Activated CD8-positive, alpha-beta memory T cell treated with anti-CD3 and anti-CD28 coated beads, Interleukin-2, amount 50 U/mL, for 24 hours (primary cell): ENCODE data around the gene TREM1.
"Not testable (repeated sequence)": the region's sequence is repeated elsewhere in the genome, so short reads cannot be mapped to it uniquely, and the experiment has no call there.

Experiments used
- DNase-seq: peaks from one replicate; pipeline ENCODE4 v3.0.0-alpha.2; 2020; ENCODE audit errors: extremely low read depth

TREM1 gene

DNA sequence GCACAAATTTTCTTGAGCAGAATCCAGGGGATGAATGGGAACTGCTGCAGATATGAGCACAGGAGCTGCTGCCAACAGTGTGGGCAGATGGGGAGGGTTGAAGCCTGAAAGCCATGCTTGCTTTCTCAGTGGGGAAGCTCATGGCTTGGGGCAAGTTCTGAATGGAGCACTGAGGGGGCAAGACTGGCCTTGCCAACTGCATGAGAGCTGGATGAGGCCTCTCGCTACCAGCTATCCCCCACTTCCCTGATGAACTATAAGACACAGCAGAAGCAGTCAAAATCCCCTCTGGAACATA, 28.3 kb downstream of the TREM1 start:
- no peak for DNase-seq

DNA sequence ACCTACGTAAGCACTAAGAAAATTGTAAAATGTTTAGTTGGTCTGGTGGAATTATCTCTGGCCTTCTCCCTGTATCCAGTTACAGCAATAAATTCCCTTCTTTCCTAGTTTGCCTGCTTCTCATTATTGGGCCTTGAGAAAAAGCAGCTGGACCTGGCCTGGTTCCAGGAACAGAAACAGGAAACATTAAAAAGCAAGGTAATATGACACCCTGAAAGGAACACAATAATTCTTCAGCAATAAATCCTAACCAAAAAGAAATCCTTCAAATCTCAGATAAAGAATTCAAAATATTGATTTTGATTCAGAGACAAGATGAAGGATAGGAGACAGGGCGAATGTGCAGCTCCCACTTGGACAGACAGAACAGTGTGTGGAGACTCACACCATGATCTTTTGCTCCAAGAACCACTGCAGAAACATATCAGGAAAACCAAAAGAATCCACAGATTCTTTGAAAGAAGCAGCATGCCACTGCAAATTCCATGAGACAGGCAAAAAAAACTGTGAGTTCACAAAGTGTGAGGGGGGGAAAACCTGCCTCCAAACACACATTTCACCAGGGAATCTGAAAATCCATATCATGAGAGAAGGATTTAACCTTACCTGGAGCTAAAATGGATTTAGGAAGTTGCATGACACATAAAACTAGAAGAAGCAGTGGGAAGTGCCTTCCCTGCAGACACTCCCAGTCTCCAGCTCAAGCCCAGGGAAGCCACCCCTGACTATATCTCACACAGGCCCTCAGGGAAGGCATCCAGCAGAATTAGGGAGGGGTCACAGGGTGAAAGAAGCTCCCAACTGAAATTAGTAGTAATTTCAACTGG, 28.9 kb downstream of the TREM1 start:
- no peak for DNase-seq

DNA sequence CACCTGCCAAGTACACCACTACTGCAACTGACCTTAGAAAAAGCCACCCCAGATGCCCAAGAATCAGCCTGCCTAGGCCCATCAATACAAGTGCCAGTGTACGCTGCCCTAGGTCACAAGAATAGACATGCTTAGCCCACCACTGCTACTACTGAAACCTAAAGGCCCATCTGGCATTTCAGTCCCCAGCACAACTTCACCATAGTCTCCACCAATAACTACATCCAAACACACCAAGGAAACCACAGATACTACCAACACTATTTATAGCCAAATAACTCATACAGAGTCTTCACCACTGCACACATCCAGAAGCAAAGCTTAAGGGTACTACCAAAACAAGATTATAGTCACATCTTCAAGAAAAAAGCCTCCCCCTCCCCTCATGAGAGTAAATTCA, 30.1 kb downstream of the TREM1 start:
- no peak for DNase-seq

DNA sequence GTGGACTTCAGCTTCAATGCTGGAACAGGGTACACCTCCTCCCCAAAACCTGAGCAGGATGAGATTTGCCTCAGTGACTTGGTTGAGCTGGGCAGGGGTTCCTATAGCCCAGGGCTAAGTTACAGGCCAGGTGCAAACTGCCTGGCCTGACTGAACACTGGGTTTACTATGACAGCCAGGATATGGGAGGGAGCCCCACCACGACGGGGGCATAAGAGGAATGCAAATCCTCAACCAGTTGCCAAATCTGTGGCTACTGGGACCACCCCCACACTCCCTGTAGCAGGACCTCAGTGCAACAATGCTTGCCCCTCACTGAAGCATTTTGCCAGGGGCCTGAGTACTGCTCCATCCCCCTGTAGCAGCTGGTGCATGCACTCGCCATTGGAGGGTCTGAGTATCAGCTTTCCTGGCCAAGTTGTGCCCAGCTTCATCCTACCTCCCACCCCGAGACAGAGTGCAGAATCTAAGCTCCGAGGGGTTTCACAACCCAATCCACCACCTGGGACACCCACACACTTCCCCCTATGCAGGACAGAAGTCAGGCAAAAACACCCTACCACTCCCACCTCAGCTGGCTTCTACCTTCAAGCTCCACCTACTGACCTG, 30.7 kb downstream of the TREM1 start:
- DNase-seq = no peak

DNA sequence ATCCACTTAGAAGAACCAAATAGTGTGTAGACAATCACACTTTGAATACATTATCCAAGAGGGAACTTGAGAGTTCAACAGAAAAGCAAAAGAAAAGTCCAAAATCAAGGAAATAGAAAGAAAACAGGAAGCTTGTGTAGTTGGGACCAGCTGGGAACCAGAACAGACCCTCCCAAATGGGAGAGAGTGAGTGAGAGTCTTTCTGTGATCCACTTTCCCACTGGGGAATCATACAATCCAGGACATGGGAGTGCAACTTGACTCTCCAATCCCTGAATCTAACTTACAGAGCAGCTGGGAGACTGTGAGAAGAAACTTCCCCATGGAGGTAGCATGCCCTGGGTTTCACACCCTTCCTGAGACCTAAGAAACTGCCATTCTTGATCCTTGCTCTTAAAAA, 31.4 kb downstream of the TREM1 start:
- DNase-seq = no peak

DNA sequence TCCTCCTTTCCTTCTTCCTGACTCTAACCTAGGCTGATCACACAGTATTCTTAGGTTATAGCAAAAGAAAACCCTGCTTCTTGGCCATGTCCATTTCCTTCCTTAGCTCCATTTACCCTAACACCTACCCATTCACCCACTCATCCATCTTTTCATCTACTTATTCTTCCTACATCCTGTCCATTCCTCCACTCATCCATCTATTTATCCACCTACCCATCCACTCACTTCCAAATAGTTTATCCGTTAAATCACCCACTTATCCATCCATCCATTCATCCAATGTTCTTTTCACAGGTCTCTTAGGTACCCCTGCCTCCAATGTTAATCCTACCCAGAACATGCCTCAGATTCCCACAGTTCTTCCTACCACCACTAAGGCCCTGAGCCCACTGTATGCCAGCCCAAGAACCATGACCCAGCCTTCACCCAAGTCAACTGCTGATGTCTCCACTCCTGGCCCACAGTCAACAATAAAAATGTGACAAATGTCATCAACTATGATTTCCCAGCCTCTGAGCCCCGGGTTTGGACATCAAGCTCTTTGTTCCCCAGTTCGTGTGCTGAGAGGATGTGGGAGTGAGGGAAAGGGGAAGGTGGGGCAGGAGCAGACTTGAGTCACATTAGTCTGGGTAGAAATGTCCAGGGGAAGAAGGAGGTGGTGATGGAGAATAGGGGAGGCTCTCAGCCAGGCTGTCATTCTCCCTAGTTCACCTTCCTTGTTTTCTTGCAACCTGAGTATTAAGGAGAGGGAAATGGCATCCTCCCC, 33.9 kb downstream of the TREM1 start:
- no peak for DNase-seq

DNA sequence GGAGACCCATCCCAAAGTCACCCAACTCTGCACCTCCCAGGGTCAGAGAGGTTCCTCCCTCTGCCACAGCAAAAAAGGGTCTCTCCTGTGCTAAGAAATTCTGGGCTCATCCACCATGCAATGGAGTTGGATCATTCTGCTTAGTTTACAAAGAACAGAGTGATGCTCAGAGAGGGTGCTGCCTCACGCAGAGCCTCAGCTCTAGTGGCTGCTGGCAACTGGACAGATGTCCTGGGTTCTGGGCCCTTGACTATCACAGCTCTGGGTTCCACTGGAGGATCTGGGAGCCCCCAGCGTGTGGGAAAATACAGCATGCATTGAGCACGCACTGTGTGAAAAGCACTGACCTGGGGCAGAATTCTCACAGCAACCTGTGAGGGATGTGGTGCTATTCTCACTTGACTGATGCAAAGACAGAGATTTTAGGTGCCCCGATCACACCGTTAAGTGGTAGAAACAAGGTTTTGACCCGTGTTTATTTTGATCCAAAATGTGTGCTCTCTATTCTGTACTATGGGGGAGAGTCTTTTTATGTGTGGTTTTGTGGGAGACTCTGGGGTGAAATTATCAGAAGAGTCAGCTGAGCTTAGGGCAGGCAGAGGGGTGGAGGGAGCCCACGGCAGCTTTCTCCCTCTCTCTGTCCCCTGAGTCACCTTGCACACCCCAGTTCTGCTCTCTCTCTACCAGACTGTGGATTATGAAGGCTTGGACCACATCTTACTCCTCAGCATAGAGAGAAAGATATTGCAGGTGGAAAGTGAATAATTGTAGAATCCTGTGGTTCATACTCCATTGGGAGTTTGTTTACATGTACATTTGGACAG, 38.4 kb downstream of the TREM1 start:
- DNase-seq = no peak

DNA sequence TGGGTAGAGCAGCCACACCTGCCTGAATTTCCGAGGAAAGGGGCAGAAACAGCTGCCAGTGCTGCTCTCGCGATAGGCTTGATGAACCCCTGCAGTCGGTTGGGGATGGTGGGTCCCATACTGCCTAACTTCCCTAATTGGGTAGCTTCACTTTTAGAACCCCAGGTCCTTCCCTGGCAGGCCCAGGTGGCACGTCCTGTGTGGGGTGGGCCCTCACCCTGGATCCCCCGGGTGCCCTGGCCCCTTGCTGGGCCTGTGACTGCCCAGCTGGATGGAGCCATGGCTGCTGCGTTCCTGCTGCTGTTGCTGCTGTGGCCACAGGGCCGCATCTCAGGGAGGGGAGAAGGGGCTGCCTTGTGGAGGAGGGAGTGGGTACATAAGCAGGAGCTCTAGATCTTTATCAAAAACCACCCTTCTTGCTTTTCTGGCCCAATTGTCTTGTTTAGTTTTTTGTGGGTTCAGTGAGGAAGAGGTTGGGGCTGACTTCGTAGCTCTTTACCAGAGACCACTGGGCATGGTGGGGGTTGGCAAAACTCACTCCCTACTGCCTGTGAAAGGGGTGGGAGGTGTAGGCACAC, 39.1 kb downstream of the TREM1 start:
- DNase-seq = no peak

DNA sequence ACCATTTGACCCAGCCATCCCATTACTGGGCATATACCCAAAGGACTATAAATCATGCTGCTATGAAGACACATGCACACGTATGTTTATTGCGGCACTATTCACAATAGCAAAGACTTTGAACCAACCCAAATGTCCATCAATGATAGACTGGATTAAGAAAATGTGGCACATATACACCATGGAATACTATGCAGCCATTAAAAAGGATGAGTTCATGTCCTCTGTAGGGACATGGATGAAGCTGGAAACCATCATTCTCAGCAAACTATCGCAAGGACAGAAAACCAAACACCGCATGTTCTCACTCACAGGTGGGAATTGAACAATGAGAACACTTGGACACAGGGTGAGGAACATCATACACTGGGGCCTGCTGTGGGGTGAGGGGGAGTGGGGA, 40.0 kb downstream of the TREM1 start:
- not testable (repeated sequence) for DNase-seq

DNA sequence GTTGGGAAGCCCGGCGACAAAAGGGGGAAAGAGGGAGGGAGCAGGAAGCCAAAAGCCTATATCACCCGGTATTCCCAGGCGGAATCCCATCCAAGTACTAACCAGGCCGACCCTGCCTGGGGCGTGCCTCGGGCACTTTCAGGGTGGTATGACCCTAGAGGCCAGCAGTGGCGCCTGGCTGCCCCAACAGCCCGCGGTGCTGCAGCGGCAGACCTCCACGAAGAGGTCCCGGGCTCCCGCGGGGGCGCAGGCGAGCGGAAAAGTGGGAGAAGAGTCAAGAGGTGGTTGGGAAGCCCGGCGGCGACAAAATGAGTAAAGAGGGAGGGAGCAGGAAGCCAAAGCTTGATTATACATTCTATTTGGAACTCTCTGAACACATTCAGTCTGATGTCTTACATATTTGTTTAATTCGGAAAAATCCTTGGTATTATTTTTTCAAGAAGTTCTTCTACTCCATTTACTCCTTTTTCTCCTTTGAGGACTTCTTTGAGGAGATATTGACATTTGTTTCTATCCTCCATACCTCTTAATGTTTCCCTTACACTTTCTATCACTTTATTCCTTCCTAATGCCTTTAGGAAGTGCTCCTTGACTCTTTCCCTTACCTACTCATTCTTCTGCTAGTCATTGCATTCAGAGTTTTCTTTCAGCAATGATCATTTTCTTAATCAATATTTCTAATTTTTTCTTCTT, 46.9 kb downstream of the TREM1 start:
- DNase-seq = no peak

DNA sequence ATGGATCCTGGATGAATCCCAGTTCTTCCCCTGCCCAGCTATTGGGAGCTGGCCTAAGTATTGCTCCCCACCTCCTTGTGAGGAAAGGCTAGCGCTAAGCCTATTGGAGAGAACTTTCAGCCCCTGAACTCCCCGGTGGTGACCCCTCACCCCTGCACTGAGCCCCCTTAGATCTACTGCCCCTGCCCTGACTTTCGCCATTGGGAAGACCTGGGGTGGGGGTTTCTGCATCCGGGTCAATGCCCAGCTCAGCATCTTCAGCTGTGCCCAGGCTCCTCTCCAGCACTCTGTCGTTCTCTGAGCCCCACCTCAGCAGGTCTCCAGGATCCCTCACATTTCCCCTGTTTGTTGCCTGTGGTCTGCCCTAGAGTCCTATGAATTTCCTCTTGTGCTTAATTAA, 49.4 kb downstream of the TREM1 start:
- no peak for DNase-seq

DNA sequence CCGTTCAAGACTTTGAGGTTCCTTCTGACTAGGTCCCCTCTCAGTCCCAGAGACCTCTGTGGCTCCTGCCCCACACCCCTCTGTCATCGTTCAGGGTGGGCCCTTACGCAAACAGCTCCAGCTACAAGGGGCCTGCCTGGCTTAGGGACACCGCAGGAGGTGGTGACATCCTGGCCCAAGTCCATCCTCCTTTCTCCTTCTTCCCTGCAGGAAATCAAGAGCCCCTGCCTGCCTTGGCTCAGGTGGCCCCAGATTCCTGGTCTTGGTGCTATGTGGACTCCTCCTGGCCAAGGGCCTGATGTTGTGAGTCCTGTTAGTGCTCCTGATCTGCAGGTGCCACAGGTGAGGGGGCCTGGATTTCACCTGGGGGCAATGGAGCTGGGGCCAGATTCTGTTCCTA, 50.2 kb downstream of the TREM1 start:
- DNase-seq = no peak

DNA sequence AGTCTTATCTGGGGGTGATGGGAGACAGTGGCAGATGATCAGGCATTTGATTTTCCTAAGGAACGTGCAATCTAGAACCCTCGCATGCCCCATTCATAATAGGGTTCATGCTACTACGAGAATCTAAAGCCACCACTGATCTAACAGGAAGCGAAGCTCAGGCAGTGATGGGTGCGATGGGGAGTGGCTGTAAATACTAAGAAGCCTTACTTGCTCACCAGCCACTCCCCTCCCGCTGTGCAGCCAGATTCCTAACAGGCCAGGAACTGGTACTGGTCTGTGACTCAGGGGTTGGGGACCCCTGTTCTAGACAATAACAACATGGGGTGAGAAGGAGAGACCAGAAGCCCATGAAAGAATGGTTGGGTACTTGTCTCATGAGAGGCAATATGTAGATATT, 53.8 kb downstream of the TREM1 start:
- DNase-seq = no peak

DNA sequence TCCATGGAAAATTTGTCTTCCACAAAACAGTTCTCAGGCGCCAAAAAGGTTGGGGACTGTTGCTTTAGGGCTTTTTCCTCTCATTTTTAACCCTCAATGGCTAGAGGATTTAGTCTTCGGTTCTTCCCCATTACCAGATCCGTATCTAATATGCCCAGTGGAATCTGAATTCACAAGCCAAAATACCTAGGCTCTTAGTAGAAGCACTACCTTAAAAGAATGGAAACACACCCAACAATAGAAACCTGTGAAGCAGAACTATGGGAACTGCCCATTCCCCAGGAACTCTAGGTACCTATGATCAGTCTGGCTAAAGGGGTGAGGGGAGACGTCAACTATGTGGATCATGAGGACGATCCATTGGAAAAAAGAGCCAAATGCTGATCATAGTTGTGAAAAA, 55.2 kb downstream of the TREM1 start:
- no peak for DNase-seq

DNA sequence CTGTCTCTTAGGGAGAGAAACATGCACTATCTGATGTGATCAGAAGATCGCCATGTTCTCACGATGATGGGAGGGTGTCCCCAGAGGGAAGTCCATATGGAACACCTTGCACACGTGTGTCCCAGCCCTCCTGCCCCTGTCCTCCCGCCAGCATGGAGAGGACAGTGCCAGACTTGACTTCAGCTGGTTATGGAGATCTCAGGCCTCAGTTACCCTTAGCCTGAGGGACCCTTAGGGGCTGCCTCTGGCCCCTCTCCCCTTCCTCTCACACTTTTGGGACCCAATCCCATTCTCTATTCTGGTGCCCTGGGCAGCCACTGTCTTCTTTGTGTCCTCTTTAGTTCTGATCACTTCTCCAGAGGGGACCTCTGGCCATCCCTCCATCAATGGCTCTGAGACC, 56.8 kb downstream of the TREM1 start:
- no peak for DNase-seq

DNA sequence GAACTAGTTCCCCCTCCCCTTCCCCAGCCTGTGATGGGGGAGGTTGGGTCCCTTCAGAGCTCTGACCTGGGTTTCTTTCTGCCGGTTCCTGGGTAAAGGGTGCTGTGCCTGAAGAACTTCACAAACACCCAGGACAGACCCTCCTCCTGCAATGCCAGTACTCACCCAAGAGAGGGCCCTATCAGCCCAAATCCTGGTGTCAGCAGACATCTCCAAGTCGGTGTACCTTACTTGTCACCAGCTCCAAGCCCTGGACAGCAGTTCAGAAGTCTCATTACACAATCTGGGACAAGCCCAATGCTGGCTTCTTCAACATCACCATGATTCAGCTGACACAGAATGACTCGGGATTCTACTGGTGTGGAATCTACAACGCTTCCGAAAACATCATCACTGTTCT, 57.9 kb downstream of the TREM1 start:
- DNase-seq = no peak

DNA sequence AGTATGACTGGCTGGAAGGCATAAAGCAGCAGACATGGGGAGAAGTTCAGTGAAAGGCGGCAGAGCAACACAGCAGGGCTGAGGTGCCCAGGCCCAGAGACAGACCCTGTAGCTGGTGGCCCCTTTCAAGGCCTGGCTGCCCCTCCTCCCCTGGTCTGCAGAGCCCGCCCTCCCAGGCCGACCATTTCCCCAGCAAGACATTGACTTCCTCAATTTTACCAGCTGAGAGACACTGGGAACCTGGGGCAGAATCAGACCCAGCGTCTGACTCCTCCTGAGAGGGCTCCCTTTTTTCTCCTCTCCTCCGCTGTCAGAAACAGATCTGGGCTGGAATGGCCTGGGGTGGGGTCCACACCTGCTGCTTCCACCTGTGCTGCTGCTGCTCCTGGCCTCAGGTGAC, 58.4 kb downstream of the TREM1 start, which contains the start of gene TREML4:
Gene TREML4 (plus strand): TSS at position 254 of the 400 bp plus-strand sequence. CDS start 79 bp downstream, at position 333.
- no peak for DNase-seq

DNA sequence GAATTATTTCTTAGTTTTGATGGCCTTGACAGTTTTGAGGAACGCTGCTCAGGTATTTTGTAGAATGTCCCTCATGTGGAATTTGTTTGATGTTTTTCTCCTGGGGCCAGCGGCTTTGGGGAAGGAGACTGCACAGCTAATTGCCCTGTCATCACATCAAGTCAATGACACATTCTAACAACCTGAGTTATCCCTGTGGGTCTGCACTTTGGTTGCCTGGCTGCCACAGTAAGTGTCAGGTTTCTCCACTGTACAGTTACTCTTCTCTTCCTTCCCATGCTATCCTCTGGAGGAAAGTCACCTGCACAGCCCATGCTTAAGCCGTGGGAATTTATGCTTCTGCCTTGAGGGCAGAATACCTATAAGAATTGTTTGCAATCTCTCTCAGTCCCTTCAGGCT, 59.7 kb downstream of the TREM1 start:
- no peak for DNase-seq

DNA sequence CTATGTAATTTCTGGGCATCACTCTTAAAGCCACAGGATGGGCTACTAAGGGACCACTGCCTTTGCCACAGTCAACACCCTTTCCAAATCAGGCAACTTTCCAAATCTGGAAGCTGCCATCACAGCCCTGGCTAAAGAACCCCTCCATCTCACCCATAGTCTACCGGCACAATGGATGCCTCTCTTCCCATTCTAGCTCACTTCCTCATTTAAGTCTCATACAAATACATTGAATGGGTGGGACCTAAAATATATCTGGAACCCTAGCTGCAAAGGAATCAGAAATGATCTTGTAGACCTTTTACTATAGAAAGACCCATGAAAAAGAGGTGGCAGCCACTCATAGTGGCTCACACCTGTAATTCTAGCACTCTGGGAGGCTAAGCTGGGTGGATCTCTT, 61.7 kb downstream of the TREM1 start:
- DNase-seq = no peak
